VCaP (cell line): ENCODE data around the gene AVPR1B.

Source experiments
- H3K27ac ChIP-seq: fragments of 450-650 bp; 2 replicates; pipeline ENCODE4 v1.5.1; 2017
- TF ChIP-seq, protein P1 (sequence below): fragments of 450-650 bp; conservative IDR thresholded peaks from 2 replicates; pipeline ENCODE4 v1.5.1; 2017; ENCODE audit warnings: mild to moderate bottlenecking, moderate library complexity

The AVPR1B gene

DNA sequence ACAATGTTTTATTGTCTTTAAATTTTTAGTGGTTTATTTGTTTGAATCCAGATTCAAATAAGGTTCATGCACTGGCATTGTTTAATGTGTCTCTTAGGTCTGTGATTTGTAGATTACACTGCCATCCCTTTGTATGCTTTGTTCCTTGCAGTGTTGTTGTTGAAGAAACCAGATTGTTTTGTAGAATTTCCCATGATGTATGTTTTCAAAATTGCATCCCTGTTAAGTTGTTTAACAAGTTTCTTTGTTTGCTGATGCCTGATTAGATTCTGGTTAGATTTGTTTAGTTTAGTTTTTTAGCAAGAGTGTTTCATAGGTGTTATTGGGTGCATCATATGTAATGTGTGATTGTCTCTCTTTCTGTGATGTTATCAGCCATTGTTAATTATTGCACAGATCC, 5.5 kb upstream of the AVPR1B start:
- TF ChIP-seq, protein P1, sequence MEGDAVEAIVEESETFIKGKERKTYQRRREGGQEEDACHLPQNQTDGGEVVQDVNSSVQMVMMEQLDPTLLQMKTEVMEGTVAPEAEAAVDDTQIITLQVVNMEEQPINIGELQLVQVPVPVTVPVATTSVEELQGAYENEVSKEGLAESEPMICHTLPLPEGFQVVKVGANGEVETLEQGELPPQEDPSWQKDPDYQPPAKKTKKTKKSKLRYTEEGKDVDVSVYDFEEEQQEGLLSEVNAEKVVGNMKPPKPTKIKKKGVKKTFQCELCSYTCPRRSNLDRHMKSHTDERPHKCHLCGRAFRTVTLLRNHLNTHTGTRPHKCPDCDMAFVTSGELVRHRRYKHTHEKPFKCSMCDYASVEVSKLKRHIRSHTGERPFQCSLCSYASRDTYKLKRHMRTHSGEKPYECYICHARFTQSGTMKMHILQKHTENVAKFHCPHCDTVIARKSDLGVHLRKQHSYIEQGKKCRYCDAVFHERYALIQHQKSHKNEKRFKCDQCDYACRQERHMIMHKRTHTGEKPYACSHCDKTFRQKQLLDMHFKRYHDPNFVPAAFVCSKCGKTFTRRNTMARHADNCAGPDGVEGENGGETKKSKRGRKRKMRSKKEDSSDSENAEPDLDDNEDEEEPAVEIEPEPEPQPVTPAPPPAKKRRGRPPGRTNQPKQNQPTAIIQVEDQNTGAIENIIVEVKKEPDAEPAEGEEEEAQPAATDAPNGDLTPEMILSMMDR = no peak
- peak overlapping the region; percentile 82 for H3K27ac ChIP-seq

DNA sequence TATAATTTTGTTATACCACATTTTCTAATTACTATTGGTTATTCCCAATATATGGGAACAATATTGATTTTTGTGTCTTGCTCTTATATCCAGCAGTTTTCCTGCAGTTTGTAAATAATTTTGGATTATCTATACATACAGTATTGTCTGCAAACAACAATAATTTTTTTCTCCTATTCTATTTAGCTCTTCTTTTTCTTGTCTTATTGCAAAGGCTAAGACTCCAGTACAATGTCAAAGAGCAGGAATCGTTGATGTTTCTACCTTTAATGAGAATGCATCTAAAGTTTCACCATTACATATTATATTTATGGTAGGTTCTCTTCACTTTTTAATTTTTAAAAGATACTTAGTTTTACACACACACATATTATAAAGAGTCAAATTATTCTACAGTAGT, 4.1 kb upstream of the AVPR1B start:
- TF ChIP-seq, protein P1 = no peak
- H3K27ac ChIP-seq = peak overlapping the region; percentile 82

DNA sequence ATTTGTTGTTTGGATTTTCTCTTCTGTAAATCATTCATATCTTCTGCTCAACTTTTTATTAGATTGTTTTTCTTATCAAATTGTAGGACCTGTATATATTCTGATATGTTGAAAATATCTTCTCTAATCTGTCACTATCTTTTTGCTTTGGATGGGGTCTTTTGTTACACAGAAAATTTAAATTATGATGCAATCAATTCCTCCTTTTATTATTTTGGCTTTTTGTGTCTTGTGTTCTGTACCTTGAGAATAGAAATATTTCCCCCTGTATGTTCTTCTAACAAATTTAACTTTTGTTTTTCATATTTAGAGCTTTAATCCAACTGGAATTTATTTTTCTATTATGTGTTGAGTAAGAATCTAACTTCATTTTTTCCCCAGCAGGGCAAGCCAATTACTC, 3.2 kb upstream of the AVPR1B start:
- no peak overlapping the region for H3K27ac ChIP-seq
- TF ChIP-seq, protein P1 = no peak

DNA sequence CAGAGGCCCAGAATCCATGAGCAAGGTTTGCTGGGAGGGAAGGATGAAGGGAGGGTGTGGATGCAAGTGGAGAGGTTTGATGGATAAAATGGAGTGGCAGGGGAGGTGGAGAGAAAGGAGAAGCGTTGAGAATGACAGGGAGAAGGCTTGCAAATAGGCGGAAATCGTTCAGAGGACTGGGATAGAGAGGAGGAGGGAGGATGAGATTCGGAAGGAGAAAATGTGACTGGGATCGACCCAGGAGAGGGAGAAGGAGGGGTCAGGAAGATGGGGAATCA, 376 bp downstream of the AVPR1B start:
- TF ChIP-seq, protein P1 = no peak

DNA sequence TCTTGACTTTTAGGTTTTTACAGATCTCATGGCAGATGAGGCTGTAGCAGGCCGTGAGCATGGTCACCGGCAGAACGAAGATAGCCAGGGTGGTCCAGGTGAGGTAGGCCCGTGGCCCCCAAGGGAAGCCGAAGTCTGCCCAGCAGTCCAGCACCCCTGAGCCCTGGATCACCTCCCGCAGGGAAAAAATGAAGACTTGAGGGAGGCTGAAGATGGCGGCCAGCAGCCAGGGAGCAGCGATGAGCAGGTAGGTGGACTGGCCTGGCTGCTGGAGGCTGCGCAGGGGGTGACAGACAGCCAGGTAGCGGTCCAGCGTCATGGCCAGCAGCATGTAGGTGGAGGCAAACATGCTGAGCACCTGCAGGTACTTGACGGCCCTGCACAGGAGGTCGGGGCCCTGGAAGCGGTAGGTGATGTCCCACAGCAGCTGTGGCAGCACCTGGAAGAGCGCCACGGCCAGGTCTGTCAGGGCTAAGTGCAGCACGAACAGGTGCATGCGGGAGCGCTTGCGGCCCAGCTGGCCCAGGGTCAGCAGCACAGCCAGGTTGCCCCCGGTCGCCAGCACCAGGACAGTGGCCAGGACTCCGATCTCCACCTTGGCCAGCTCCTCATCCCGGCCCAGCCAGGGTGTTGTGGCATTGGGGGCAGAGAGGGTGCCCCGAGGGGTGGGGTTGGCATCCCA, 856 bp downstream of the AVPR1B start:
- TF ChIP-seq, protein P1 = no peak

More for the DNA sequence above, 376 bp downstream of the AVPR1B start:
- H3K27ac ChIP-seq = peak overlapping the region; percentile 99

DNA sequence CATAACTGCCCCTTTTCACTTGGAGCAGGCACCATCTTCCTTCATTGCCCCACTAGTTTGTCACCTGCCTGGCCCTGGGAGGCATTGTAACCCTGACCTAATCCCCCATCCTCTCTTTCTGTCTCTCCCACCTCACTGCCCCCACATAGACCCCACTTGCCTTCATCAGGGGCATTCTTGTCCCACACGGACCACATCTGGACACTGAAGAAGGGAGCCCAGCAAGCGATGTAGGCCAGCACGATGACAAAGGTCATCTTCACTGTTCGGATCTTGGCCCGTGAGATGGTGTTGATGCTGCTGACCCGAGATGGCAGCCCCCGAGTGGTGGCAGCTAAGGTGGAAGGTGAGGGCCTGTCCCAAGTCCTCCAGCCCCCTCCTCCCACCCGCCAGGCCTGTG, 1.4 kb downstream of the AVPR1B start:
- peak overlapping the region; percentile 99; the same call in 1 of the 2 replicates for H3K27ac ChIP-seq
- TF ChIP-seq, protein P1 = no peak

More for the DNA sequence above, 856 bp downstream of the AVPR1B start:
- H3K27ac ChIP-seq = peak overlapping the region; percentile 99

DNA sequence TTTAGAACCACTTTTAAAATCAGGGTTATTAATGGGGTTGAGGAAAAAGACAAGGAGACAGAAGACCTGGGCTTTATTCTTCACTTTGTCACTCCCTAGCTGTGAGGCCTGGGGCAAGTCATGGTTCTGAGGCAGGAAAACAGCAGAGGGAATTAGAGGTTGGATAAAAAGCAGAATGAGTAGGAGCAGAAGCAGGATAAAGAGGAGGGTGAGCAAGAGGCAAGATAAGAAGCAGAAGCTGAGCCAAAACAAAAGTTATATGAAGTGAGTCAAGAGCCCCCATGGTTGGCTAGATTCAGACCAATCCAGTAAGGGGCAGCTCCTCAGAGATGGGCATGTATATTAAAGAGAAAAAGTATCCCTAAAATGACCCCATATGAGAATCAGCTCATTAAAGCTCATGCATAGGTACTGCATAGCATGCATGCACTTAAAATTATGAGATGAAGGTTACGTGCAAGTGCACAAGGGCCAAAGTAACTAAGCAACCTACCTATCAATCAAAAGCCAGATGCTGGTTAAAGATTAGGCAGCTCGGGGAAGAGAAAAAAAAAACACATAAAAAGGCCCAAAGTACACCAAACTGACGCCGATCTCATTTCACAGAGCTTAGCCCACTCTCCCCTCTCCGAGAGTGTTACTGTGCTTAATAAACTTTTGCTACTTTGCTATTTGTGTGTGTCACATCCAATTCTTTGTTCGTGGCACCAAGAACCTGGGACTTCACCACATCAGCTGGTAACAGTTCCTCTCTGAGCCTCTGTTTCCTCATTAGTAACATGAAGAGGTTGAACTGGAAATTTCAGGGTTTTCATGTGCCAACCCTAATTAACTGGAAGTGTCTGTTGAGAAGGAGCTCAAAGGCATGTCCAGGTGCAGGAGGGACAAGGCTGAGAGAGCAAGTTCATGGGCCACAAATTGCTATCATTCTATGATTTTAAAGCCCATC, 2.2 kb downstream of the AVPR1B start:
- H3K27ac ChIP-seq = peak overlapping the region; percentile 99
- TF ChIP-seq, protein P1 = no peak
